Measurements from ENCODE around the gene DLX3.

The DLX3 gene

DNA sequence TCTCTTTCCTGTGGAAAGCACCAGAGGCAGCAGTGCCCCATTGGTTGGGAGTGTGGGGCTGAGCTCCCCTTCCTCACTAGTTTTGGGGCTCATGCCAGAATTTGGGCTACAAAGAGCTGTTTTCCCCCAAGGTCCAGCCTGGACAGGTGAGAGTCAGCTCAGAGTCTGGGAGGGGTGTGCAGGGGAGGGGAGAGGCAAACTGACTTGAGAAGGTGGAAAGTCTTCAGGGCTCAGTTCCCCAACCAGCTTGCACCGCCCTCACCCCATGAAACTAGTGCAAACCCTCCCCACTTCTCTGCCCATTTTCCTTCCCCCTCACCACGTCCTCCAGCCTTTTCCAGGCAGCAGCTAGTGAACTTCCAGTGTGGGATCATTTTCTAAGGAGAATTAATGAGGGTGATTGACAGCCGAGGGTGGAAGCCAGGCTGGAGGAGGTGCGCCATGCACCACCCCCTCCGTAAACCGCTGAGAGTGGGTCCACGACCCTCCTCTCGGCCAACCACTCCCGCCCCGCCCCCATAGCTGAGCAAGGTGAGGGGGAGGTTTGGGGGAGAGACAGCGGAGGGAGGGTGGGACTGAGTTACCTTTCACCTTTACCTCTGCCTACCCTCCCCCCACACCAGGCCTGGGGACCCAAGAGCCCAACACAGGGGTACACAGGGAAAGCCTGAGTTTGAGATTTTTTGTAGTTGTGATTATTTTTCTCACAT is 32.3 kb downstream of the DLX3 start:
- in situ Hi-C loops (cut with MboI; ENCODE audit: low sequenced_read_pairs, unreplicated experiment), result no loop called here
- TF ChIP-seq, protein P1, sequence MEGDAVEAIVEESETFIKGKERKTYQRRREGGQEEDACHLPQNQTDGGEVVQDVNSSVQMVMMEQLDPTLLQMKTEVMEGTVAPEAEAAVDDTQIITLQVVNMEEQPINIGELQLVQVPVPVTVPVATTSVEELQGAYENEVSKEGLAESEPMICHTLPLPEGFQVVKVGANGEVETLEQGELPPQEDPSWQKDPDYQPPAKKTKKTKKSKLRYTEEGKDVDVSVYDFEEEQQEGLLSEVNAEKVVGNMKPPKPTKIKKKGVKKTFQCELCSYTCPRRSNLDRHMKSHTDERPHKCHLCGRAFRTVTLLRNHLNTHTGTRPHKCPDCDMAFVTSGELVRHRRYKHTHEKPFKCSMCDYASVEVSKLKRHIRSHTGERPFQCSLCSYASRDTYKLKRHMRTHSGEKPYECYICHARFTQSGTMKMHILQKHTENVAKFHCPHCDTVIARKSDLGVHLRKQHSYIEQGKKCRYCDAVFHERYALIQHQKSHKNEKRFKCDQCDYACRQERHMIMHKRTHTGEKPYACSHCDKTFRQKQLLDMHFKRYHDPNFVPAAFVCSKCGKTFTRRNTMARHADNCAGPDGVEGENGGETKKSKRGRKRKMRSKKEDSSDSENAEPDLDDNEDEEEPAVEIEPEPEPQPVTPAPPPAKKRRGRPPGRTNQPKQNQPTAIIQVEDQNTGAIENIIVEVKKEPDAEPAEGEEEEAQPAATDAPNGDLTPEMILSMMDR (IDR thresholded peaks at IDR 0.05; ENCODE audit: borderline replicate concordance, control extremely low read depth, extremely low read depth, insufficient read depth, missing control alignments), result no peak
- DNase-seq (ENCODE audit: low spot score), result no peak

DNA sequence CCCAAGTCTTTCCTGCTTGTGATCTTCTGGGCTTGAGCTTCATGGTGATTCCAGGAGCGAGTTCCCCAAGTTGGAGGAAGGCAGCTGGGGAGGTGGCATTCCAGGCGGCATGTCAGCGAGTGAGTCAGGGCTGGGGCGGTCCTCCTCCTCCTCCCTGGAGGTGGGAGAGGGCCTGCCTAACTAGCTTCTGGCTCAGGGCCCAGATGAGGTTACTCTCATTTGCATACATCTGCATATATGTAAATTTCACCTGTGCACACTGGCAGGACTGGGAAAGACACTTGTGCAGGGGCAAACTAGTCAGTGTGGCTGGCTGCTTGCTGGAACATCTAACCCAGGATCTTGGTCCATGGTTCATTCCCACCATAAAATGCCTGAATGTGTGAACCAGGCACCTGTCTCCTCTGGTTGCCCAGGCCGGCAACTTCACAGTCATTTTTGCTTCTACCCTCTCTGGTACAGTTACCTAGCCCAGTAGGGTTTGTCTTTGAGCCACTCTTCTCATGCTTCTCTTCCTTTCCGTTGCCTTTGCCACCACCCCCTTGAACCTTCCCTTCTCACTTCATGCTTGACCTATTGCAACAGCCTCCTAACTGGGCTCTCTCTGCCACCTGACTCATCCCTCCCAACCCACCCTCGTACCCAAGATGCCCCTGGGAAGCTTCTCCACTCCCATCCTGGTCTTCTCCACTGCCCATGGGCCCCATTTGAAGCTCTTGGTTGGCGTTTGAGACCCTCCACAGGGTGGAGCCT is 35.7 kb downstream of the DLX3 start:
- no peak for DNase-seq (ENCODE audit: low spot score)
- in situ Hi-C loops (cut with MboI; ENCODE audit: low sequenced_read_pairs, unreplicated experiment), result no loop called here
- TF ChIP-seq, protein P1 (IDR thresholded peaks at IDR 0.05; ENCODE audit: borderline replicate concordance, control extremely low read depth, extremely low read depth, insufficient read depth, missing control alignments), result no peak

DNA sequence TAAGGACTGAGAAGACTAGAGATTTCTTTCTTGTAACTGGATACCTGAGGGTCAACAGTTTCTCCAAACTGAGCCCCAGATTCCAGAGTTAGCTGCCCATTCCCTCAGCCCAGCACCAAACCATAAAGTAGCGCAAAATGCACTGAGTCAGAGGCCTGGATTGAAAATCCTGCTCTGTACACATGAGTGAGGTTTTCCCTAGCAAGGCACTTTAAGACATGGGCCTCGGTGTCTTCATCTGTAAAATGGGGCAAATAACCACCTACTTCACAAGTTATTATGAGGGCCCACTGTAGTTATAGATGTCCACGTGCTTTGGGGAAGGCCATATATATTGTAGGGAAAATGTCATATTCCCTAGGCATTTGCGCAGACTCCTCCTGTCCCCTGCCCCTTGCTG is 36.3 kb downstream of the DLX3 start:
- in situ Hi-C loops (cut with MboI; ENCODE audit: low sequenced_read_pairs, unreplicated experiment), result no loop called here
- TF ChIP-seq, protein P1 (IDR thresholded peaks at IDR 0.05; ENCODE audit: borderline replicate concordance, control extremely low read depth, extremely low read depth, insufficient read depth, missing control alignments), result no peak
- no peak for DNase-seq (ENCODE audit: low spot score)

DNA sequence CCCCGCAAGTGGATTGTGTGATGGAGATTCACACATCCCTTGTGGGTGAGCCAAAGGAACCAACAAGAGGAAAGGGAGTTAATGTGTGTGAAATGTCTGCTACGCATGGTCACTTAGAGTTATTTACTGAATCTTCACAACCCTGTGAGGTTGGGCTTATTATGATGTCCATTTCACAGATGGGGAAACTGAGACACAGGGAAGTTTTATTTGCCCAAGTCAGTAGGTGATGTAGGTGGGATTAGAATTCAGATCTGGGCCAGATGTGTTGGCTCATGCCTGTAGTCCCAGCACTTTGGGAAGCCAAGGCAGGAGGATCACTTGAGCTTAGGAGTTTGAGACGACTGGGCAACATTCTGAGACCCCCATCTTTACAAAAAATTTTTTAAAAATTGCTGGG is 37.7 kb downstream of the DLX3 start:
- TF ChIP-seq, protein P1 (IDR thresholded peaks at IDR 0.05; ENCODE audit: borderline replicate concordance, control extremely low read depth, extremely low read depth, insufficient read depth, missing control alignments), result no peak
- DNase-seq (ENCODE audit: low spot score), result no peak
- in situ Hi-C loops (cut with MboI; ENCODE audit: low sequenced_read_pairs, unreplicated experiment), result no loop called here

DNA sequence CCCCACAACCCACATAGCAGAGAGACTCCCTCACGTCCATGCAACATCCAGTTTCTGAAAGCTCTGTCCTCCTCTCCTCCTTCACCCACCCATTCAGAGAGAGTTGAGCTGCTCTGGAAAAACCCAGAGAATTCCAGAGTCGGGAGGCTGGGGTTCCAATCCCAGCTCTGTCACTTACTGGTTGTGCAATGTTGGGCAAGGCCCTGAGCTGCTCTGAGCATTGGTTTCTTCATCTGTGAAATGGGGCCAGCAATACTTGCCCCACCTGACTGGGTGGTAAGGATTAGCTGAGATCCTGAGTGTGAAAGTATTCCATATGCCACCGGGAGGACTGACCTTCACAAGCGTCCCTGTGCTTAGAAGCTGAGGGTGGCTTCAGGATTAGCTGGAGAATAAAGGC is 38.2 kb downstream of the DLX3 start:
- TF ChIP-seq, protein P1 (IDR thresholded peaks at IDR 0.05; ENCODE audit: borderline replicate concordance, control extremely low read depth, extremely low read depth, insufficient read depth, missing control alignments), result no peak
- in situ Hi-C loops (cut with MboI; ENCODE audit: low sequenced_read_pairs, unreplicated experiment), result no loop called here
- DNase-seq (ENCODE audit: low spot score), result no peak

DNA sequence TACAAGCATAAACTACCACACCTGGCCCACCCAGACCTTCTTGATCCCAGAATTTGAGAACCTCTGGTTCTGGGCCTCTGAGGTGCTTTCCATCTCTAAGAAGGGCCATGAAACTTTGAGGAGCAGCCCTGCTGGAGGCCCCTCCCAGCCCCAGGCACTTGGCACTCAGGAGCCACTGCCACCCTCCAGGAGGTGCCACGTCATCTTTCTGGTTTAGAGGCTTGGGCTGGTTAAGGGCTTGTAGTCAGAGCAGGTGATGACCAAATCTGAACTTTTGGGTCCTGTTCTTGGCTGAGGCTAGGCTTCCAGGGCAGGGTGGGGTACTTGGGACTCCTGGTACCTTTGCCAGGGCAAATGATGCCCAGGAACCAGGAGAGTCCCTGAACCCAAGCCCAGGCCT is 39.9 kb downstream of the DLX3 start:
- TF ChIP-seq, protein P1 (IDR thresholded peaks at IDR 0.05; ENCODE audit: borderline replicate concordance, control extremely low read depth, extremely low read depth, insufficient read depth, missing control alignments), result no peak
- DNase-seq (ENCODE audit: low spot score), result no peak
- in situ Hi-C loops (cut with MboI; ENCODE audit: low sequenced_read_pairs, unreplicated experiment), result no loop called here

Data from GM13976 (cell line).